GM21515 (cell line): Measurements from ENCODE around the gene RNPEPL1.
"Not testable (repeated sequence)": the region's sequence is repeated elsewhere in the genome, so short reads cannot be mapped to it uniquely, and the experiment has no call there.

Experiments
- ATAC-seq: cut with Tn5 transposase; IDR thresholded peaks from one replicate; pipeline ENCODE4 v1.9.1; 2021; ENCODE audit not compliant: unreplicated experiment

Gene RNPEPL1

GRCh38 chr2:240532031-240532775 lies 36.1 kb upstream of the RNPEPL1 start:
- no peak for ATAC-seq

GRCh38 chr2:240538031-240538780 lies 30.1 kb upstream of the RNPEPL1 start:
- no peak for ATAC-seq

GRCh38 chr2:240539101-240539500 lies 29.2 kb upstream of the RNPEPL1 start:
- not testable (repeated sequence) for ATAC-seq

GRCh38 chr2:240539906-240540305 lies 28.4 kb upstream of the RNPEPL1 start:
- no peak for ATAC-seq

- no peak for ATAC-seq
Measured at GRCh38 chr2:240551288-240551687, 17.0 kb upstream of the RNPEPL1 start.

- no peak for ATAC-seq
Measured at GRCh38 chr2:240551811-240552210, 16.5 kb upstream of the RNPEPL1 start.

GRCh38 chr2:240553956-240554480 lies 14.3 kb upstream of the RNPEPL1 start:
- ATAC-seq: no peak

GRCh38 chr2:240554767-240555493 lies 13.4 kb upstream of the RNPEPL1 start:
- ATAC-seq: no peak

- ATAC-seq: no peak
Measured at GRCh38 chr2:240555541-240556250, 12.6 kb upstream of the RNPEPL1 start.

- no peak for ATAC-seq
Measured at GRCh38 chr2:240556553-240557100, 11.7 kb upstream of the RNPEPL1 start.

GRCh38 chr2:240557101-240557751 lies 11.1 kb upstream of the RNPEPL1 start:
- ATAC-seq: no peak

GRCh38 chr2:240557808-240558207 lies 10.5 kb upstream of the RNPEPL1 start, which contains the start of gene ANKMY1:
Gene ANKMY1, minus strand, starts transcription at chr2:240557988. Its CDS starts 653 bp downstream, at chr2:240557335.
- ATAC-seq: no peak

- no peak for ATAC-seq
Measured at GRCh38 chr2:240558236-240558761, 10.0 kb upstream of the RNPEPL1 start.

- ATAC-seq: no peak
Measured at GRCh38 chr2:240559286-240559685, 9.0 kb upstream of the RNPEPL1 start.

GRCh38 chr2:240560084-240560479 lies 8.2 kb upstream of the RNPEPL1 start, which contains the start of gene DUSP28:
Gene DUSP28, plus strand, starts transcription at chr2:240560357. Its CDS starts 328 bp downstream, at chr2:240560685.
- ATAC-seq: peak; percentile 48

- ATAC-seq: peak; percentile 54
Measured at GRCh38 chr2:240560480-240561324, 7.6 kb upstream of the RNPEPL1 start.

- peak; percentile 4 for ATAC-seq
Measured at GRCh38 chr2:240561325-240561971, 6.8 kb upstream of the RNPEPL1 start.

- ATAC-seq: not testable (repeated sequence)
Measured at GRCh38 chr2:240563231-240563630, 5.1 kb upstream of the RNPEPL1 start.
